NCI-H2227 (cell line): ENCODE results near the gene JPH4.

Source experiments
- DNase-seq: peaks from one replicate; lab custom pipeline; 2025; ENCODE audit not compliant: unreplicated experiment; lab: John Stamatoyannopoulos, UW

The JPH4 gene

DNA sequence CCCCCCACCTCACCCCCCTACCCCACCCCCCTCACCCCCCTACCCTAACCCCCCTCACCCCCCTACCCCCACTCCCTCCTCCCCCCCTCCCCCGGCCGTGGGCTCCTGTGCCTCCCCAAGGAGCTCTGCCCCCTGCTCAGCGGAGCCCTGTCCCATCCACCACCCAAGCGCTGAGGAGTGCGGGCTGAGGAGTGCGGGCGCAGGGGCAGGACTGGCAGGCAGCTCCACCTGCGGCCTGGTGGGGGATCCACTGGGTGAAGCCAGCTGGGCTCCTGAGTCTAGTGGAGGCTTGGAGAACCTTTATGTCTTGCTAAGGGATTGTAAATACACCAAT lies 2.3 kb upstream of the JPH4 start:
- DNase-seq: no peak

DNA sequence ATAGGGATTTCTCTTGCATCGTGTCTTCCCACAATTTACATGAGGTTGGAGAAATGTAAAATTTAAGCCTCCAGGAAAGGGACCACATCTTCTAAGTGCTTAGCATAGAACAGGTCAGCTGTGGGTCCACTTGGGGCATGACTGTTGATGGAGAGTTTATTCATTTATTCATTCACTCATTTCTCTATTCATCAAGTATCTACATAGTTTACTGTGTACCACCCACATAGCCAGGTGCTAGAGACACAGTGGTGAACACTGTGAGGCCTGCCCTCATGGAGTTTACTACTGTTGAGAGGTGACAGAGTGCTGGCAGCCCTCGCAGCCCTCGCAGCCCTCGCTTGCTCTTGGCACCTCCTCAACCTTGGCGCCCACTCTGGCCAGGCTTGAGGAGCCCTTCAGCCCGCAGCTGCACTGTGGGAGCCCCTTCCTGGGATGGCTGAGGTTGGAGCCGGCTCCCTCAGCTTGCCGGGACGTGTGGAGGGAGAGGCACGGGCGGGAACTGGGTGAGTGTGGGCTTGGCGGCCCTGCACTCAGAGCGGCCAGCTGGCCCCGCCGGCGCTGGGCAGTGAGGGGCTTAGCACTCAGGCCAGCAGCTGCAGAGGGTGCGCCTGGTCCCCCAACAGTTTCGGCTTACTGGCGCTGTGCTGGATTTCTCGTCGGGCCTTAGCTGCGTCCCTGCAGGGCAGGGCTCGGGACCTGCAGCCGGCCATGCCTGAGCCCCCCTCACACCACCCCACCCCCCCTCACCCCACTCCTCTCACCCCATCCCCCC lies 1.7 kb upstream of the JPH4 start:
- DNase-seq: no peak

DNA sequence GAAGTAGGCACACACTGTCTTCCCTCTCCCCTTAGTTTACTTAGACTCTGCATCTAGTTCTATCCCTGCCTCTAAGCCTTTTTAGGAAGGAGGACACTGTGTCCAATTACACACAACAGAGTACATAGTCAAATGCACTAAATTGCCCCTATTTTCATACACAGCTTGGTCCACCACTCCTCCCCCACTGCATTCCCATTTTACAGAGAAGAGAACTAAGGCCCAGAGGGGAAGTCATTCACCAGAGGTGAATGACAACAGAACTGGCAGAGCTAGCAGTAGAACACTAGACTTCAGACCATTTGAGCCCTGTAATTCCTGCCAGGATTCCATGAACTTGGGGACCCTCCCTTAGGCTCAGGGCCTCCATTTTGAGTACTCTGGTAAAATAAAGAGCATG lies 1.1 kb upstream of the JPH4 start:
- no peak for DNase-seq

DNA sequence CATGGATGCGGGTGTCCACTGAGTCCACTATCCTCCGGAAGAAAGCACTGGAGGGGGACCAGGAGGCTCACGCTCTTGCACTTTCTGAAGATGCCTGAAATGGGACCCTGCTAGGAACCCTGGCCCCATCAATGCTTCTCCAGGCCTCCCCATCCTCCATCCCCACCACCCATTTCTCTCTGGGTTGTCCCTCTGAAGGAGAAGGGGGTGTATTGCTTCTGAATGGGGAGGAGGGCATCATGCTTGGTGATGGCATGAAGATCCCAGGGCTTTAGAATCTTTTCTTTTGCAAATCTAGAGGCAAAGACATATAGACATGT lies 681 bp upstream of the JPH4 start:
- DNase-seq: no peak

DNA sequence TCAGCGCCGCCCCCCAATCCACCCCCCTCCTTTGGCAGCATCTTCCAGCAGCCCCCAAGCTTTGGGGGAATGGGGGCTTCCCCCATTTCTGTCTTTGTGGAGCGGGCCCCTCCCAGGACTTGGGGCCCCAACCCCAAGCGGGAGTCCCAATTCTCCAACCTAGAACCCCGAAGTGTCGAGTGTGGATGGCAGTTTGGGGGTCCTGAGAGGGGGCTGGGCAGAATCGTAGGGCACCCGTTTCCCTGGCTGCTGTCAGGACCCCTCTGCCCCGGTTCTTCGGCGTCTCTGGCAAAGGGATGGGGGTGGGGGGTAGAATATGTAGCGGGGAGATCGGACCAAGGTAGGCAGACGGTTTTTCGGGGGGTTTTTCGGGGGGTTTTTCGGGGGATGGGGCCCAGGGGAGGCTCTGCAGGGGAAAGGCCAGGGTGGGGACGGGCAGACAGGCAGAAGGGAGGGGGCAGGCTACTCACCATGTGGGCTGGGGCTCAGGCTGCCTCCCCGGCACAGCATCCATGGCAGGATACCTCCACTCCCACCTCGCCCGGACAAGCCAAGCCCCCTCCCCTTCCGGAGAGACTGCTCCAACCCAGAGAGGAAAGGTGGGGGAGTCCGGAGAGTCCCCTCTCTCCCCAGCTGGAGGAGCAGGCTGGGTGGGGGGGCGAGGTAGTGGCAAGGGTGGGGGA lies 739 bp downstream of the JPH4 start:
- peak; percentile 72 for DNase-seq

DNA sequence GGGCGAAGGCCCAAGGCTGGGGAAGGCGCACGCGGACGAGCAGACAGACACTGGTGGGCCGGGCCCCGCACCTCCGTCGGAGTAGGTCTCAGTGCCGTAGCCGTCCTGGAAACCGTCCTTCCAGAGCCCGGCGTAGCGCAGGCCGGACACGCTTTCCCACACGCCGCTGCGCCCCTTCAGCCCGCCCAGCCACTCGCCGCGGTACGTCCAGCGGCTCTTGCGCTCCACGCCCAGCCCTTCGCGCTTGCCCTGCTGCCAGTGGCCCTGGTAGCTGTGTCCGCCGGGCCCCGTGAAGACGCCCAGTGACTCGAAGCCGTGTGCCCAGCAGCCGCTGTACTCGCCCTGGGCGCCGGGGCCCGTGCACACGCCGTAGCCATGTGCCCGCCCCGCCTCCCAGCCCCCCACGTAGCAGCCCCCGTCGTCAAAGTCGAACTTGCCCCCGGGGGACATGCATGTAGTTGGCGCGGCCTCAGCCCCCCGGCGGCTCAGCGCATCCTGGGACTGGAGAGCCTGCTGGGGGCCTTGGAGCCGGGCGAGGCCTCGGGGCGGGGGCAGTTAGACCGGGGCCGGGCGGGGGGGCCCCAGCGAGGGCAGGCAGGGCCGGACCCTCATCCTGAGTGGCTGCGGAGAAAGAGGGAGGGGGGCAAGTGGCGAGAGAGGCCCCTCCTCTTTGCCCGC lies 1.4 kb downstream of the JPH4 start:
- DNase-seq: peak; percentile 78

DNA sequence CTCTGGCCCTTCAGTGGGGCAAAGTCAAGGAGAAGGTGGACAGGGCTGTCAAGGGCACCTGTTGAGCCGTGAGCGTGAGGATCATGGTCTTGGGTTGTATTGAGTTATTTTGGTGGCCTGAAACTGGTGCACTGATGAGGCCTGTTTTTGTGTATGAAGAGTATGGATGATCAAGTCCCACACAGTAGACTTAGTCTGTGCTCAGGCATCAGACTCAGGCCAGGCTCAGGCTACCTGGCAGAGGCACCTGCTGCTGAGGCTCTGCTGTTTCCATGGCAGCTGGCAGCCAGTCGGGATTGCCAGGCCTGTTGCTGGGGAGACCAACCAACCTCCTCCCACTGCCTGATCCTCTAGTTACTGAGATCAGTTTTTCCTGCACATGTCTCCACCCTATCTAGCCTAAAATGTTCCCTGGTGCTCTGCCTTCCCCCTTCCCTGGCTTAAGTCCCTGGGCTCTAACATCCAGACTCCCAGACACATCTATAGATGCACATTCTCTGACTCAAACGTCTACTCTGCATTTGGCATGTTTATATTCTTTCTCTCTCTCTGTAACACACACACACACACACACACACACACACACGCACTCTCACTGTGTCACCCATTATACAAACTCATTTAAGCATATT lies 5.1 kb downstream of the JPH4 start:
- no peak for DNase-seq

DNA sequence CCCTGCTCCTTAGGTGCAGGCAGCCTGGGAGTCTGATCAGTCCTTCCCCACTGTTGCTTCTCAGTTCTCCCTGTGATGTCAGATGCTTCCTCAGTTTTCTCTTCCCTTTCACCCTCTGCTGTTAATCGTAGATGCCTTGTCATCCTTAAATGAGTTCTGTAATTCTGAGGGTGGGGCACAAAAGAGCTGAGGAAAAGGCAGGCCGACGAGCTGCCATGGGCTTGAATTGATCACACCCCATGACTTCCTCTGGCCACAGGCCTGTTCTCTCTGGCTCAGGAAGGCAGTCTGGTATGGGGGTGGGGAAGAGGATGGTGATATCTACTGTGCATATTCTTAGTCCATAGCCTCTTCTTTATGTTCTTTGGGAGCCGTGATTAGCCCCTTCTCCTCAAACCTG lies 5.8 kb downstream of the JPH4 start:
- DNase-seq: no peak

DNA sequence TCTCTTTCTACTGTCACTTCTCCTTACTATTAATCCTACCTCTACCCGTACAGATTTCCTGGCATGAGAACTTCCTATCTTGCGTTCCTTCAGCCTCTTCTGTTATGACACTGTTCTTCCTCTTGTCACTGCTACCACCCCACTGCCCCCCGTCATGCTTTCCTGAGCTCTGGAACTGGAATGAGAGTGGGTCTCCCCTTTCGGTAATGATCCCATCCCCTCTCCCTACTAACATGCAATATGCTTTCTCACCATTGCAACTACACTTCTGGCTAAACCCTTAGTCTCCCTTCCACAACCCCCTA lies 6.1 kb downstream of the JPH4 start:
- no peak for DNase-seq

DNA sequence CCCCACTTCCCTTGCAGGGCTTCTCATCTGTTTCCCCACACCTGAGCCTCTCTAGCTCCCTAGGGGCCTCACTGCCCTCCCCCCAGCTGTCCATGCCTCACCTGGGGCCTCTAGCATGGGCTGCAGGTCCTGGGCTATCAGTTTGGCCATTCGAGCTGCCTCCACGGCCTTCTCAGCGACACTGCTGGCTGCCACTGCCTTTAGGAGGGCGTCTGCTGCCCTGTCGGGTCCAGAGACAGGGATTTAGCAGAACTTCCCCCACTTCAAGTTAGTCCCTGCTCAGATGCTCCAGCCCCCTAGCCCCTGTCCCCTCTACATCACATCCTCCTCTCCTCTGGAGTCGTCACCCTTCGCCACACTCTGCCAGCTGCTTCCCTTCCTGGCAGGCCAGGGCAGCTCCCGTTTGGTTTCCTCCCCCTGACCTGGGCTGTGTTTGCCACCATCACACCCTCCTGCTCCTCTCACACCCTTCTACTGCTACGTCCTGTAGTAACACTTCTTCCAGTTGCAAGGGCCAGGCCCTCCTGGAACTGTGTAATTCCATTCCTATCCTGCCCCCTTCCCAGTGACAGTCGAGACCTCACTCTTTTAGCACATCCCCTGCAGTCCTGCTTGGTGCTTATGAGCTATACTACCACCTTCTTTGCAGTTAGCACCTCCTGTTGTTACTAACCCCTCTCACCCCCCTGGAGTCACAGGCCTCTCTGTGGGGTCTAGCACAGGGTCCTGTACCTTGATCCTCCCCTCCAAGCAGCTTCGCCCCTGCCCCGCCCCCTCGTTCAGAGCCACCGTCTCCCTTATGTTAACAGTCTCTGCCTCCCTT lies 6.7 kb downstream of the JPH4 start:
- no peak for DNase-seq

DNA sequence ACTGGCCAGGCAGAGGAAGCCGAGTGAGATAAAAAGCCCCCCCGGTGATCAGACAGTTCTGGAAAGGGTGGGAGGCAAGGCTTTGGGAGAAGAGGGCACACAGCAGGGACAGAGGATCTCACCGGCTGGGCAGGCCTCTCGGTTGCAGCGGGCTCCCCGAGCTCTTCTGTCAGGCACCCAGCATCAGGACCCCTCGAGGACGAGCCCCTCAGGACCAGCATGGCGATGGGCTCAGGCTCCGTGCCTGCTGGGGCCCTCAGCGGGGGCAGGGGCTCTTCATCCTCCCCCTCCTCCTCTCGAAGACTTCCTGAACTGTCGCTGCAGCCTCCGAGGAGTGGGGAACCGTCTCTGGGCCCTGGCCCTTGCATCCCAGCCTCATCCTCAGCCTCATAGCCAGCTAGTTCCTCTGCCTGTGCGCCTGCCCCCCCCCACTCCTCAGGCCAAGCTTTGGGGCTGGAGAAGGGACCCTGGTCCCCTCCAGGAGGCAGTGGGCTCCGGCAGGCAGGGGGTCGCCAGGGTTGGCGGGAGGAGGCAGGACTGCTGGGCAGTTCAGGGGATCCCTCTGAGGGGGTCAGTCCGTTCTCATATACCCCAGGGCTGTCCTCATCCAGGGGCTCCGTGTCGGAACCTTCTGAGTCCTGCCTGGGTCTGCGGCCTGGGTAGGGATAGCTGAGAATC lies 7.6 kb downstream of the JPH4 start:
- DNase-seq: no peak

DNA sequence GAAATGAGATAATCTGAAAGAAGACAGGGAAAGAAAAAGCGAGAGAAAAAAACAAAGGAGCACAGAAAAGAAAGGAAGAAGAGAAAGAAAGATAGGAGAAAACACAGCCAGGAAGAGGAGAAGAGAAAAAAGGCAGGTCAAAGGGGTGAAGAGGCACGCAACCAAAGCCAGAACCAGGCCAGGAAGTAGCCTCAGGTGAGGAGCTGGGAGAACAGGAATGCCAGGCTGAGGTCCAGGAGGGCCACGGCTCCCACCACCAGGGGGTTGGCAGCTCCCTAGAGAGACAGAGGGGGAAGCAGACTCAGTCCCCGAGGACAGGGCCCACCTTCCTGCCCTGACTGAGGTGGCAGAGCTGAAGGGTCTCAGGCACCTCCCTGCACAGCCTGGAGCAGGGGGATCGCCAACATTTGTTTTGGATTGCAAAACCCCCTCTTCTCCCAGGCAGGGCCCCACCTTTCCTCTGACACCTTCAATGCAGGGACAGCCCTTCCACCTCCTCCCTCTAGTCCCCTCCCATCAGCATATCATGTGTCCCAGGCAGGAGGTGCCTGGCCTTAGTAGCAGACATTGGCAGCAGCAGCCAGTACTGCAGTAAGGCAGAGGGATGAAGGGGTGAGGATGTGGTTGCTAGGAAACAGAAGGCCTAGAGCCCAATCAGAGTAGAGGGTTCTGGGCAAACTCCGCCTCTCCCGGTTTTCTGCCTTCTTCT lies 9.0 kb downstream of the JPH4 start:
- peak; percentile 76 for DNase-seq

DNA sequence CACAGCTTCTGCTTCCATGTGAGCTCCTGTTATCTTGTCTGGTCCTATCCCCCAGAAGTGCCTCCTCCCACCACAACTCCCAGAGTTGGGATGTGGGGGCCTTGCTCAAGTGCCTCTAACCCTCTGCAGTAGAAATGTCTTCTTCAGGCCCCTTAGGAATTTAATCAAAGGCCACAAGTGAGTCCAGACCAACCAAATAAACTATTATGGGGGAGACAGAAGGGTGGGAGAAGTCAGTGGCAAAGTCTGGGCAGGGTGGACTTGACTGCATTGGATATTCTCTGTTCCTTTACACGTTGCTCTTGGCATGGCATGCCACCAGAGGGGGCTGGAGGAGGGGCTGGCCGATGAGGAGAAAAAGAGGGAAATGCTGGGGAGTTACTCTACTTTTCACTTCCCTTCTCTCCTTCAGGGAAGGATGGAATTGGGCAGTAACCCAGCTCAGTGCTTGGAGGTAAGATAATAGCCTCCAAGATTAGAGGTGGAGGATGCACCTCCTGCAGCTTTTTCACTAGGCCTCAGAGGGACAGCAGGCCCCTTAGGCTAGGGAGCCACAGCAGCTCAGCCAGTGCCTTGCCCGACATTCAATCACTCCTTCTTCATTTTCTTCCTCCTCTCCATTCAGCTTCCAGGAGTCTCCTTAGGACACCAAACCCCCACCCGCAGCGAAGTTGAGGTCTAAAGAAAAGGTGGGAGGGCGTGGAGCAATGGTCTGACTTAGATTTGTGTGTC lies 9.8 kb downstream of the JPH4 start:
- DNase-seq: peak; percentile 63

DNA sequence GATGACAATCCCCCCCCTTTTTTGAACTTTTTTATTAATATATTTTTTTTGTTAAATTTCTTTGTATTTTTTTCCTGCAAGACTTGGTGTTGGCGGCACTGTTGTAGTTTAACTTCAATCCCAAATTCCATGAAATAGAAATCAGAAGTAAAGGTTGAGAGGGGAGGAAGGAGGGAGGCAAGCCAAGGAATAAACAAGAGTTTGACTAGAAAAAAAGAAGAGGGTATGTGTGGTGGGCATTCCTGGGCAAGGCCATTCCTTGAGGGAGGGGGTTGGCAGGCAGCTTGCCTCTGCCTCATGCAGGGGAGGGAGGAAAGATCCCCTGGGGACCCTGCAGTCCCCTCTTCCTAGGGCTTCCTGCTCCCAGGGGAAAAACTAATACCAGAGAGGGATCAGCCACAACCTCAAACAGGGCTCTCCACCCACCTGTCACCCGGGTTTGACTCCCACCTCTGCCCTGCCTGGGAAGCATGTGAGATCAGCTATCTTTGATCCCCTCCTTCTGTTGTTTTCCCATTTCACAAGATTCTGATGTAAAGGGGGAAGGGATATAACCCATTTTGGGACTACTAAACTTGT lies 10.5 kb downstream of the JPH4 start:
- no peak for DNase-seq

DNA sequence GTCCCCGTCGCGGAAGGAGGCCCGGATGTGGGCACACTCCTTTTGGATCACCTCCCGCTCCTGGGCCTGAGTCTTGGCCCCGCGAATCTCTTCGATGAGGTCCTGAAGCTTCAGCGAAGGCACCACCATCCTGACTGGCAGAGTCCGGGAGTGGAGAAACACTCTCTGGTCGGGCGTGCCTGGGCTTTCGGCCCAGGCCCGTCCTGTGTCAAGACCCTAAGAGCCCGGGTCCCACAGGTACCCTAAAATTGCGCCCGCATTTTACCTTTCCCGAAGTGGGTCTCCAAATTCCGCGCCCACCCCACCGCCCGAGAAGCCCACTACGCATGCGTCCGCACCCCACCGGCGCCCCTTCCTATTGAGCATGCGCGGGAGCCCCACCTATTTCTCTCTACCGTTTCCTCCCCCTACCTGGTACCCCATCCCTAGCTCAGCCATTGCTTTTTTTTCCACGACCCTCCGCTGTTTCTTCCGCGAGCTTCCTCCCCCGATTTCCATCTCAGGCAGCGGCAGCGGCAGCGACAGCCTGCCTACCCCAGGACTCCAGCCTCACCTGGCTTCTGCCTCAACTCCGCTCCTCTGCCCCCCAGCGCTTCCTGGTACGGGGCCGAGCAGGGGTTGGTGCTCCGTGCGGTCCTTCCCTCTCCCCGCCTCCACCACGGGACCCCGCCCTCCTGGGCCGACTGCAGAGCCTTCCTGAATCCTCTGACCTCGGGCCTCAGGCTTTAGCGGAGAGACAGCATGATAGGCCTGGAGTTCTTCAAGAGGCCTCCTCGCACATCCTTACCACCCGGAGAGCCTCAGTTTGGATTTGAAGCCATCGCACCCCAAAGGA lies 11.2 kb downstream of the JPH4 start, which contains the start of gene AP1G2:
TSS of gene AP1G2 (minus strand) at position 606 of the 835 bp plus-strand sequence. CDS start at position 129, 477 bp downstream.
- peak; percentile 87 for DNase-seq

DNA sequence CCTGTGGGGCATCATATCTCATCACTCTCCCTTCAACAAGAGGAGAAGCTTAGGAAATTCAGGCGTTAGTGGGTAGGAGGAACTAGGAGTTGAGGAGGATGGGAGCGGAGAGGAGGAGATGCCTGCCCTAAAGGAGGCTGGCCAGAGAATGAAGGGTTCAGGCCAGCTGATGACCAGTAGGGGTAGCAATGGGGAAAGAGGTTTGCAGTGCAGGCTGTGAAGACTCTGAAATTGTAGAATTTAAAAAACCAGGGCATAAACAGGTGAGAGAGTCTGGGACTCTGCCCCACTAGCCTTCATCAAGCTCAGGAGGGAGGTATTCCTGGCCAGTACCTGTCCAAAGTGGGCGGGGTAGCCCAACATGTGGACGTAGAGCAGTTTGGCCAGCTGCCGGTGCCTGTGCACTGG lies 11.8 kb downstream of the JPH4 start:
- DNase-seq: peak; percentile 44

DNA sequence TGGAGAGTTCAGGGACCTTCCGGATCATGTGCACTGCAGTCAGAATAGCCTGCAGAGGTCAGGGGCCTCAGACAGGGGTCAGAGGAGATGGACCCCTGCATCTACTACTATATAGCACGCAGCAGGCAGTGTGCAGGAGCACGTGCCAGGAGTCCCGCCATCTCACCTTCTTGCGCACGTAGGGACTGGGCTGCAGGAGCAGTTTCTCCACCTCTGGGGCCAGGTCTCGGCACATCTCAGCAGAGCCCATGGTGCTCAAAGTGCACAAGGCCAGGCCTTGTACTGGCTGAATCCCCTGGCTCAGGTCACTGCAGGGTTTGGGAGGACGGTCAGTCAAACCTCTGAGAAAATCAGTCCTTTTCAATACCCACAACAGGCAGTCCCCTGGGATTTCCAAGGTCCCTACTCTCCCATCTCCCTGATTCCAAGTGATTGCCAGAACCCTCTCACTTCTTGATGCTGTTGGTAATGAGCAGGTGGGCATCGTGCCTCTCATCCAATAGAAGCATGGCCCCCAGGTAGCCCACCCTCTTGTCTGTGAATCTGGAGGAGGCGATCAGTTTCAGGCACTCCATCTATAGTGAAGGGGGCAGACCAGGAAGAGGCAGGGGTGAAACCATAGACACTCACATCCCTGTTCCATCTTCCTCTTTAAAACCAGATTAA lies 12.3 kb downstream of the JPH4 start:
- DNase-seq: no peak

DNA sequence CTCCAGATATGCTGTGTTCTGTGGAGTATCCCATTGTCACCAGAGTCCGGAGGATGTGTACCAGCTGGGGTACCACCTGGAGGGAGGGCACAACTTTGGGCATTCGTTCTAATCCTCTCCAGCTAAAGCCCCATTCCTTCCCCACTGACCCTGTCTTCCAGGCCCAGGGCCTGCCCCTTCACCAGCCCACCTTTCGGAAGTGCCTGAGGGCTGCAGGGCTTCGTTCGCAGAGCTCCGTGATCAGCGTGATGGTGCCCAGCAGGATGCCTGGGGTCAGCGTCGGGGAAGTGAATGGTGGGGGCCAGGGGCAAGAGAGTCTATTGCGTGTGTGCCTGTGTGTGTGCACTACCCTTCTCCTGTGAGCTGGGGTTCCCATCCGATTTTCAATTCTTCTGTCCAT lies 13.0 kb downstream of the JPH4 start:
- DNase-seq: no peak
